ENCODE measurements around the gene FBXL17.

FBXL17 gene

DNA sequence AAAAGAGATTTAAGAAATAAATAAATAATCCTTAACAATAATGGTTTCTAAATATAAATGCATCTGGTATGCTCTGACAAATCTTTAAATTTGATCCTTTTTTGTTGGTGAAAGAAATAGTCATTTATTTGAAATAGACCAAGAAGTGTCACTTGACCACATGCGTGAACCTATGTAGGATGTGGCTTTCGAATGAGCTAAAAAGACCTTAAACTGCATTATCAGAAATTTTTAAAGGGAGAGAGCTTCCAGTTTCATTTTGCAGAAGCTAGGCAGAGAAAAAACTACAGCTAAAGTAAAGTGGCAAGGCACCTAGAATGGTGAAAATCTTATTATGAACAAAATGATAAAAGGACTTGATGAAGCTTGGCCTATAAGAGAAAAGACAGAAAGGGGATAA is 402.0 kb downstream of the FBXL17 start:
- H3K4me3 ChIP-seq (ENCODE audit: low read depth, low read length), result no peak overlapping the region
- DNase-seq (ENCODE audit: low read depth), result no peak

- DNase-seq (ENCODE audit: low read depth), result peak; percentile 20
- no peak overlapping the region for H3K4me3 ChIP-seq (ENCODE audit: low read depth, low read length)
Measured at GRCh38 chr5:107979291-107979690, 402.6 kb downstream of the FBXL17 start.

DNA sequence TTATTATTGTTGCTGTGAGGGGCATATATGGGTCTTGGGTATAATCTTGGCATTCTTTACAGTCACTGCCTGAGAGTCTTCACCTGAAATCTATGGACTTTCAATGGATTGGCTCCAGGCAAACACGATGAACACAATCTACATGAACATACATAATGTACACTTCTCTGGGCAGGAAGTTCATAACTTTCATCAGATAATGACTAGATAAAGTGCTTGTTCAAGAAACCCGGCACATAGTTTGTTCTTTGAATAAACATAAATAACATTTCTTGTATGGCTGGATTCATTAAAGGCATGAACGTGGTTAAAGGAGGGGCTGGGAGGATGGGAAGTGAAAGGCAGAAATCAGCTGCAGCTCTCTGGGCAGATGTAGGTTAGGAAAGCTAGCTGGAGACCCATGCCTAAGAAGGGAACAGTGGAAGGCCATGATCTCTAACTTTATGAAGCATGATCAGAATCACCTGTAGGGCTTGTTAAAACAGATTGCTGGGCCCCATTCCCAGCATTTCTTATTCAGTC is 404.3 kb downstream of the FBXL17 start:
- no peak overlapping the region for H3K4me3 ChIP-seq (ENCODE audit: low read depth, low read length)
- no peak for DNase-seq (ENCODE audit: low read depth)

DNA sequence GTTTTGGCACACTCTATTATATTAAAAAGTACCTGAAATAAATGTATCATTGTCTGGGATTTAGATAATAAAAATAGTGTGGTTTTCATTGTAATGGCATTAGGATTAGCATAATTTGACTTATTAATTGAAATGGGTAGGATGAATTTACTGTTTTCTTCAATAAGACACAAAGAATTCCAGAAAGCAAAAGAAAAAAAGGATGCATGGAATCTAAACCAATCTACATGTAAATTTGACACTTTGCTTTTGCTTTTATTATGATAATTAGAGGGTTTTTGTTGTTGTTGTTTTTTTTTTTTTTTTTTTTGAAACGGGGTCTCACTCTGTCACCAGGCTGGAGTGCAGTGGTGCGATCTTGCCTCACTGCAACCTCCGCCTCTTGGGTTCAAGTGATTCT is 406.3 kb downstream of the FBXL17 start:
- DNase-seq (ENCODE audit: low read depth), result no peak

GRCh38 chr5:107971846-107972245 is 410.1 kb downstream of the FBXL17 start:
- DNase-seq (ENCODE audit: low read depth), result no peak
- H3K4me3 ChIP-seq (ENCODE audit: low read depth, low read length), result no peak overlapping the region

More for the DNA sequence above, 406.3 kb downstream of the FBXL17 start:
- H3K4me3 ChIP-seq (ENCODE audit: low read depth, low read length), result no peak overlapping the region

- DNase-seq (ENCODE audit: low read depth), result no peak
- H3K4me3 ChIP-seq (ENCODE audit: low read depth, low read length), result no peak overlapping the region
Measured at GRCh38 chr5:107969847-107970246, 412.1 kb downstream of the FBXL17 start.

GRCh38 chr5:107968998-107969397 is 412.9 kb downstream of the FBXL17 start:
- H3K4me3 ChIP-seq (ENCODE audit: low read depth, low read length), result no peak overlapping the region
- peak; percentile 76 for DNase-seq (ENCODE audit: low read depth)

DNA sequence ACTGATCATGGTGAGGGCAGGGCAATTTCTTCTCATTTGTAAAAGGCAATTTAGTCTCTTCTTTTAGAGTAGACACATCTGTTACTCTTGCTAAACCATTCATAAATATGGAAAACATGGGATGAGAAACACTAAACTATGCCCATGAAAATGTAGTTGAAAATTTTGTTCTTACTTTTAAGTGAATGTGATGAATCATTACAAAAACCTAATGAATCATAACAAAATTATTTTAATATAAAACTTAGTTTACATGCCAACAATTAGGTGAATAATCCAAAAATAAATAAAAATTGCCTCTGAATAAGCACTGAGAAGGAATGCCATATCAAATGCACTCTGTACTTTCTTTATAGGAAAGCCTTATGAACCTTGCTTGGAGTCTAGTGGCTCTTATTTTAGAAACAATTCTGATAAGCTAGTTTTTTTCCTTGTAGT is 413.5 kb downstream of the FBXL17 start:
- no peak overlapping the region for H3K4me3 ChIP-seq (ENCODE audit: low read depth, low read length)
- no peak for DNase-seq (ENCODE audit: low read depth)

- no peak overlapping the region for H3K4me3 ChIP-seq (ENCODE audit: low read depth, low read length)
- no peak for DNase-seq (ENCODE audit: low read depth)
Measured at GRCh38 chr5:107966201-107966600, 415.7 kb downstream of the FBXL17 start.

DNA sequence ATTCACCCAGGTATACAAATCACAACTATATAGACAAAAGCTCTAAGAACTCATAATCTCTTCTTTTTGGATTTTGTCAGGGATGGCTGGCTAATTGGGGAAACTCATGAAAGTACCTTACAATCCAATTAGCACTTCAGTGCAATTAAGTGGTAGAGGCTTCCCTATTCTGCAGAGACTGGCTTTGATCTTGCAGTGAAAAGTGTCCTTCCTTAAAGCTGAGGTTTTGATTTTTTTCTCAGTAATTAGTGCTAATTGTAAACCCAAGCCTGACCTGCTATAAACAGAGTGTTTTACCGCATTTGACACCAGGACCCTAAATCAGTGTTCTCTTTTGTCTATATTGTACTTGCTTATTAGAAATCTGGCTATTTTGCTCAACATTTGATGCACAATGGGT is 417.2 kb downstream of the FBXL17 start:
- H3K4me3 ChIP-seq (ENCODE audit: low read depth, low read length), result no peak overlapping the region
- no peak for DNase-seq (ENCODE audit: low read depth)

GRCh38 chr5:107959573-107960279 is 422.2 kb downstream of the FBXL17 start:
- no peak overlapping the region for H3K4me3 ChIP-seq (ENCODE audit: low read depth, low read length)
- DNase-seq (ENCODE audit: low read depth), result no peak

DNA sequence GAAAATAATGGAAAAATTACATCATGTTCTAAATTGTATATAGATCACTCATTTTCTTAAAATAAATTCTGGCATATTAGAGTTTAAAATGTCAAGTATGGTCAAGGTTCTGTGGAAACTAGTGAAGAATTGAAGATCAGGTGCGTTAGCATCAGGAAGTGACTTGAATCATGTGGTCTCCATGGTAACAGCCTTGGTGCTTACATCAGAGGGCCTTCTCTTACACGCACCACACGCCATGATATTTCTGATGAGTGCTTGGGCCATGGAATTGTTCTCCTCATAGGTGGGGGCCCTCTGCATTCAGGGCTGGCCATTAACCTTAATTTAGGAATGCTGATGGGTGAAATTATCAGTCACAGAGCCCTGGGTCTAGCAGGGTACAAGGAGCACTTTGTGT is 423.0 kb downstream of the FBXL17 start:
- H3K4me3 ChIP-seq (ENCODE audit: low read depth, low read length), result no peak overlapping the region
- DNase-seq (ENCODE audit: low read depth), result no peak

GRCh38 chr5:107958432-107958831 is 423.5 kb downstream of the FBXL17 start:
- no peak overlapping the region for H3K4me3 ChIP-seq (ENCODE audit: low read depth, low read length)
- no peak for DNase-seq (ENCODE audit: low read depth)

- H3K4me3 ChIP-seq (ENCODE audit: low read depth, low read length), result no peak overlapping the region
- DNase-seq (ENCODE audit: low read depth), result no peak
Measured at GRCh38 chr5:107957051-107957450, 424.8 kb downstream of the FBXL17 start.

GRCh38 chr5:107955321-107955720 is 426.6 kb downstream of the FBXL17 start:
- DNase-seq (ENCODE audit: low read depth), result no peak
- H3K4me3 ChIP-seq (ENCODE audit: low read depth, low read length), result no peak overlapping the region

DNA sequence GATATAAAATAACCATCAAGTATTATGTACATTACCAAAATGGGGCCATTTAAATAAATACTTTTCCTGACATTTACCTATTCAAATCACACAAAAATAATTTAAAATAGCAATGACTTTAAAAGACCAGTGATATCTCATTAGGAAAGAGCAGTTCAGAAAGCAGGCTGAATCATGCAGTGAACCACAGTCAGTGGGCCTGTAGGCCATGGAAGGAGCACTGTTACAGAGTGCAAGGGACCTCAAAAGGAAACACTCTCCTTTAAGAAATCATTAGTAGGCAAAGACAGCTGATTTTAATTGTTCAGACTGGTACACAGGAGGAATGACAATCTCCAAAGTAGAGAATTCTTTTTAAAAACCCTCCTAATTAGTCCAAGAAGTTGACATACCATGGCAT is 427.6 kb downstream of the FBXL17 start:
- H3K4me3 ChIP-seq (ENCODE audit: low read depth, low read length), result no peak overlapping the region
- DNase-seq (ENCODE audit: low read depth), result no peak

GRCh38 chr5:107952450-107952849 is 429.4 kb downstream of the FBXL17 start:
- DNase-seq (ENCODE audit: low read depth), result no peak
- H3K4me3 ChIP-seq (ENCODE audit: low read depth, low read length), result no peak overlapping the region

GRCh38 chr5:107951309-107951708 is 430.6 kb downstream of the FBXL17 start:
- H3K4me3 ChIP-seq (ENCODE audit: low read depth, low read length), result no peak overlapping the region
- no peak for DNase-seq (ENCODE audit: low read depth)

- no peak overlapping the region for H3K4me3 ChIP-seq (ENCODE audit: low read depth, low read length)
- DNase-seq (ENCODE audit: low read depth), result no peak
Measured at GRCh38 chr5:107950776-107951175, 431.1 kb downstream of the FBXL17 start.

DNA sequence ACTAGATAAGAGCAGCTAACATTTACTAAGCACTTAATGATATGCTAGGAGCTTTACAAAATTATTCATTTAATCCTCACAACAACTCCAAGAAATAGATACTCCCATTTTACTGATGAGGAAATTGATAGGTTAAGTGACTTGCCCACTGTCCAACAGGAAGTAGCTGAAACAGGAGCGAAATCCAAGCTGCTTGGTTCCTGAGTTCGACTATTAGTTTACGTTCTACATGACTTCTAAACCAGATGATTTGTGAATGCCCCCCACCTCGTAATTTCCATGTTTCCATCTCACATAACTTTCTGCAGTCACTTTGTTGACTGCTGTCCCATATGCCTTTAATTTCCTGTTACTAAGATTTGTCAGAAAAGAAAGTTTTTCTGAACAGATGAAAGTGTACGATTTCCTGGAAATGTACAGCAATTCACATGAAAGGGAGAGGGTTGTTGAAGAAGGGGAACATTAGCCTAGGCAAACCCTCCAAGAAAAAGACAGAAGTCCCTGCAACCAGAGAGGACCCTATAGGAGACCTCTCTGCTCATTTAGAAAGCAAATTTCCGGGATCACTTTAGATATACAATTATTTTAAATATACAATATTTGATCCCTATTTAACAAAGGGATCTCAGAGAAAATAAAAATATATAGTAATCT is 432.1 kb downstream of the FBXL17 start:
- no peak for DNase-seq (ENCODE audit: low read depth)
- H3K4me3 ChIP-seq (ENCODE audit: low read depth, low read length), result no peak overlapping the region

GRCh38 chr5:107948377-107948776 is 433.5 kb downstream of the FBXL17 start:
- DNase-seq (ENCODE audit: low read depth), result no peak
- H3K4me3 ChIP-seq (ENCODE audit: low read depth, low read length), result no peak overlapping the region
